ENCODE results near the gene DOCK9.

The DOCK9 gene

GRCh38 chr13:98842070-98842469 lies 135.8 kb downstream of the DOCK9 start:
- DNase-seq, result peak; percentile 85

- peak; percentile 69 for DNase-seq
Measured at GRCh38 chr13:98839856-98840769, 137.8 kb downstream of the DOCK9 start.

GRCh38 chr13:98838776-98839175 lies 139.1 kb downstream of the DOCK9 start:
- no peak for DNase-seq

- DNase-seq, result no peak
Measured at GRCh38 chr13:98837896-98838295, 140.0 kb downstream of the DOCK9 start.

- peak; percentile 1 for DNase-seq
Measured at GRCh38 chr13:98835156-98835555, 142.7 kb downstream of the DOCK9 start.

GRCh38 chr13:98834254-98834960 lies 143.5 kb downstream of the DOCK9 start:
- no peak for DNase-seq

GRCh38 chr13:98831236-98831635 lies 146.6 kb downstream of the DOCK9 start:
- no peak for DNase-seq

GRCh38 chr13:98829541-98829940 lies 148.3 kb downstream of the DOCK9 start:
- DNase-seq, result no peak

- DNase-seq, result no peak
Measured at GRCh38 chr13:98828614-98829013, 149.2 kb downstream of the DOCK9 start.

GRCh38 chr13:98827449-98827848 lies 150.4 kb downstream of the DOCK9 start:
- no peak for DNase-seq

- DNase-seq, result no peak
Measured at GRCh38 chr13:98826146-98826545, 151.7 kb downstream of the DOCK9 start.

- no peak for DNase-seq
Measured at GRCh38 chr13:98825659-98826058, 152.2 kb downstream of the DOCK9 start.

- DNase-seq, result no peak
Measured at GRCh38 chr13:98824376-98825160, 153.3 kb downstream of the DOCK9 start.

GRCh38 chr13:98823442-98823841 lies 154.4 kb downstream of the DOCK9 start:
- DNase-seq, result no peak

GRCh38 chr13:98822225-98822606 lies 155.6 kb downstream of the DOCK9 start:
- DNase-seq, result no peak

- DNase-seq, result no peak
Measured at GRCh38 chr13:98821372-98822224, 156.3 kb downstream of the DOCK9 start.

- DNase-seq, result no peak
Measured at GRCh38 chr13:98820744-98821371, 157.0 kb downstream of the DOCK9 start.

GRCh38 chr13:98820300-98820699 lies 157.6 kb downstream of the DOCK9 start:
- DNase-seq, result no peak

- no peak for DNase-seq
Measured at GRCh38 chr13:98819382-98820010, 158.4 kb downstream of the DOCK9 start.

GRCh38 chr13:98816406-98816805 lies 161.5 kb downstream of the DOCK9 start:
- no peak for DNase-seq

- no peak for DNase-seq
Measured at GRCh38 chr13:98813993-98814392, 163.9 kb downstream of the DOCK9 start.
